ENCODE results near the gene TENT5A.

GRCh38 chr6:81752084-81752920 is at the start of gene TENT5A:
- TF ChIP-seq CTCF (IDR thresholded peaks at IDR 0.05) (no peak), POLR2AphosphoS5 (IDR thresholded peaks at IDR 0.05; ENCODE audit: low read depth, low read length) (no peak), TCF7L2 (IDR thresholded peaks at IDR 0.05; ENCODE audit: low read depth, low read length) (no peak), REST (IDR thresholded peaks at IDR 0.05; ENCODE audit: insufficient read depth in 1 of 2, low read depth in 2 of 2, low read length in 1 of 2) (no peak)

Data from Panc1 (cell line).